Neural crest cell (in vitro differentiated cells): ENCODE measurements around the gene GPR89A. TPM values are rescaled to one million over a fixed set of nuclear protein-coding genes. Genes with fewer than 3 reads are reported as not detected.

Source experiments
- DNase-seq: peaks from one replicate; pipeline ENCODE4 v3.0.0; 2021; ENCODE audit warnings: low read depth, mixed read lengths, low spot score
- H3K27ac Mint-ChIP-seq: one replicate; pipeline ENCODE4 v1.8.0; 2021; ENCODE audit warnings: mild to moderate bottlenecking, mixed read lengths; ENCODE audit not compliant: unreplicated experiment
- H3K27me3 Mint-ChIP-seq: 2 replicates; pipeline ENCODE4 v1.8.0; 2021; ENCODE audit warnings: low read depth, mild to moderate bottlenecking, mixed read lengths
- H3K36me3 Mint-ChIP-seq: 2 replicates; pipeline ENCODE4 v1.8.0; 2021; ENCODE audit warnings: low read depth, mild to moderate bottlenecking, mixed read lengths
- H3K4me1 Mint-ChIP-seq: 2 replicates; pipeline ENCODE4 v1.8.0; 2021; ENCODE audit warnings: mixed read lengths
- H3K4me3 Mint-ChIP-seq: one replicate; pipeline ENCODE4 v1.8.0; 2021; ENCODE audit warnings: mild to moderate bottlenecking, mixed read lengths
- H3K9me3 Mint-ChIP-seq: 2 replicates; pipeline ENCODE4 v1.8.0; 2021; ENCODE audit warnings: mixed read lengths
- total RNA-seq: library from RNA; stranded (reverse); gene quantifications from 2 replicates; pipeline ENCODE4 v1.2.1, GENCODE V29; 2021
- TF ChIP-seq, protein P1 (sequence below): fragments of 200-600 bp; sonication (generic); conservative IDR thresholded peaks from 2 replicates; pipeline ENCODE4 v1.5.0; 2021; ENCODE audit warnings: antibody characterized with exemption, mild to moderate bottlenecking

Gene GPR89A
- total RNA-seq, 1 donor from 2014 or later, result 27.2 TPM

DNA sequence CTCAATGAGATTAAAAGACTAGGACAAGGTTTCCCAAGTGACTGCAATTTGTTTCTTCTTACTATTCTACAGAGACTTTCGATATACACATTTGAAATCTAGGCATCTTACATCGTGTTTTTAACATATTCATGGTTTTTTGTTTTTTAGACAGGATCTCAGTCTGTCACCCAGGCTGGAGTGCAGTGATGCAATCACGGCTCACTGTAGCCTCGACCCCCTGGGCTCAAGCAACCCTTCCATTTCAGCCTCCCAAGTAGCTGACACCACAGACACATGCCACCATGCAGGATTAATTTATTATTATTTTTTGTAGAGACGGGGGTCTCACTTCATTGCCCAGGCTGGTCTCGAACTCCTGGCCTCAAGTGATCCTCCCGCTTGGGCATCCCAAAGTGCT lies 97.8 kb downstream of the GPR89A start:
- TF ChIP-seq, protein P1, sequence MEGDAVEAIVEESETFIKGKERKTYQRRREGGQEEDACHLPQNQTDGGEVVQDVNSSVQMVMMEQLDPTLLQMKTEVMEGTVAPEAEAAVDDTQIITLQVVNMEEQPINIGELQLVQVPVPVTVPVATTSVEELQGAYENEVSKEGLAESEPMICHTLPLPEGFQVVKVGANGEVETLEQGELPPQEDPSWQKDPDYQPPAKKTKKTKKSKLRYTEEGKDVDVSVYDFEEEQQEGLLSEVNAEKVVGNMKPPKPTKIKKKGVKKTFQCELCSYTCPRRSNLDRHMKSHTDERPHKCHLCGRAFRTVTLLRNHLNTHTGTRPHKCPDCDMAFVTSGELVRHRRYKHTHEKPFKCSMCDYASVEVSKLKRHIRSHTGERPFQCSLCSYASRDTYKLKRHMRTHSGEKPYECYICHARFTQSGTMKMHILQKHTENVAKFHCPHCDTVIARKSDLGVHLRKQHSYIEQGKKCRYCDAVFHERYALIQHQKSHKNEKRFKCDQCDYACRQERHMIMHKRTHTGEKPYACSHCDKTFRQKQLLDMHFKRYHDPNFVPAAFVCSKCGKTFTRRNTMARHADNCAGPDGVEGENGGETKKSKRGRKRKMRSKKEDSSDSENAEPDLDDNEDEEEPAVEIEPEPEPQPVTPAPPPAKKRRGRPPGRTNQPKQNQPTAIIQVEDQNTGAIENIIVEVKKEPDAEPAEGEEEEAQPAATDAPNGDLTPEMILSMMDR, result no peak
- Mint-ChIP-seq H3K27ac (no peak overlapping the region), H3K9me3 (no peaks in the 10 kb centered on the region), H3K36me3 (no peaks in the 10 kb centered on the region), H3K4me1 (peaks cover 6% of the 10 kb centered on the region), H3K27me3 (no peaks in the 10 kb centered on the region), H3K4me3 (no peak overlapping the region)
- DNase-seq, result no peak

DNA sequence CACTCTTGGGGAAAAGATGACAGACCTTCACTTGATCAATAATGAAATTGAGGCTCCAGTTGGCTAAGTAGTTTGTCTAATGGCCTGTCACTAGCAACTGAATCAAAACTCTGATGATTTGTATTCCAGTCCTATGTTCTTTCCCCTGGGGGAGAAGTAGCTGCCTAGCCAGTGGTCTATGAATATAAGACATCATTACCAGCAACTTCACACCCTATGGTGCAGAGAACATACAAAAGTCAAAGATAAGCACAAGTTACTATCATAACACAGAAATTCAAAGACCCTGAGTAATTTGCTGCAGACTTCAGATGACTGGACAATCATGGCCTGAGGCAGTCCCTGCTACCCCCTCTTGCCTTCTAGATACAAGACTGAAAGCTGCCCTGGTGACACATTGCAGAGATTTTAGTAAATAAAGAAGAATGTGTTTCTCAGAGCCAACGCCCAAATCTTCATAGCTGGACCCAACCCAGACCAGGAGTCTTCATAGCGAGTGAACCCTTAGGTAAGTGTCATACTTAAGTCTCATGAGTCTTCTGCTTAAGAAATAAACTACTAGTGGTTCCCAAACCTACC lies 98.4 kb downstream of the GPR89A start:
- Mint-ChIP-seq H3K27ac (no peak overlapping the region), H3K36me3 (no peaks in the 10 kb centered on the region), H3K4me1 (peaks cover 6% of the 10 kb centered on the region), H3K27me3 (no peaks in the 10 kb centered on the region), H3K9me3 (no peaks in the 10 kb centered on the region), H3K4me3 (no peak overlapping the region)
- DNase-seq, result no peak
- TF ChIP-seq, protein P1, result no peak

DNA sequence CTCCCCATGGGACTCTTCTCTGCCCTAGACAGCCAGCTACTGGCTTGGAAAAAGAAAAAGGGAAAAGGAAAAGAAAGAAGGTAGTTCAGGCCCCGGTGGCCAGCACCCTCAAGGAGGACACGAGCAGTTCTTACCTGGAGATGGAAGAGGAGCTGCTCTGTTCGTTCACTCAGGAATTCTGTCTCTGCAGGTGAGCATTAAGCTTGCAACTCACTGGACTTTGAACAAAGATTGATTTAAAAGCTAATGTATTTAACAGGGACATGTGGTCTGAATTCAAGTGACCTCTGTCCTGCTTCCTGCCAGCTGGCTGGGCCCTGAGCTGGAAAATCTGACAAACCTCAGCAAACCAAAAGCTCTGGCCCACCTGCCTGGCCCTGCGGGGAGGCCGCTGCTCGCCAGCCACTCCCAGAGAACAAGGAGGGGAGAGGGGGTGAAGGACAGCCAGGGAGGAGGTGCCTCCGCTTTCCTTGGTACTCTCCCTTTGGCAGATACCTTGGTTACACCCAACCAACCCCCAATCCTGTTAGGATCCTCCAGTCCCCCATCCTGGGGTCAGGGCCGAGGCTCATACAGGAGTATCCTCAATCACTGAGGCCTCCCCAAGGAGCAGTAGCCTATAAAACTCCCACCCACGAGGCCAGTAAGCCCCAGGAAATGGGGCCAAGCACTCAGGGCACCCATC lies 99.5 kb downstream of the GPR89A start, which contains the start of gene PDZK1:
TSS of gene PDZK1 (minus strand) at position 186 of the 685 bp plus-strand sequence. CDS start 19,347 bp downstream, outside the sequence.
- H3K27ac Mint-ChIP-seq, result peak within 1 kb of the TSS; percentile 9
- TF ChIP-seq, protein P1, result no peak
- H3K4me3 Mint-ChIP-seq, result no peak within 1 kb of the TSS
- no peaks in the 10 kb centered on the region for H3K27me3 Mint-ChIP-seq
- H3K9me3 Mint-ChIP-seq, result no peaks in the 10 kb centered on the region
- H3K36me3 Mint-ChIP-seq, result no peaks in the 10 kb centered on the region
- no peak for DNase-seq
- H3K4me1 Mint-ChIP-seq, result peaks cover 6% of the 10 kb centered on the region

DNA sequence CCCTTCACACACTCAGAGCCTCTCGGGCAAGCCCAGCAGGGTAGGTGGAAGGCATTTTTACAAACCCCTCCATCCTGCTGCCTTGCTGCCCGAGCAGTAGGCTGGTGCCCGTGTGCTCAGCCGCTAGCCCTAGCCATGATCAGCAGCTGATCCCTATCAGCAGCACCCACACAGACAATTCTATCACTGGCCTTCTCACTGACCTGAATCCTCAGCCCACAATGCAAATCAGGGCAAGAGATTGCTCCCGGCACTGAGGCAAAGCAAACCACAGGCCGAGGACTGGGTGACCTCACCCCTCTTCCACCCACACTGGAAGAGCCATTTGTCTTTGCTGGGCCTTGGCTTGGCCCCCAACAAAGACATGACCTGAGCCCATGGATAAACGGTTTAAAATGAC lies 100.3 kb downstream of the GPR89A start:
- H3K4me3 Mint-ChIP-seq, result no peak overlapping the region
- TF ChIP-seq, protein P1, result no peak
- peaks cover 6% of the 10 kb centered on the region for H3K4me1 Mint-ChIP-seq
- H3K27ac Mint-ChIP-seq, result peak overlapping the region; percentile 9
- H3K9me3 Mint-ChIP-seq, result no peaks in the 10 kb centered on the region
- H3K36me3 Mint-ChIP-seq, result no peaks in the 10 kb centered on the region
- DNase-seq, result no peak
- H3K27me3 Mint-ChIP-seq, result no peaks in the 10 kb centered on the region

DNA sequence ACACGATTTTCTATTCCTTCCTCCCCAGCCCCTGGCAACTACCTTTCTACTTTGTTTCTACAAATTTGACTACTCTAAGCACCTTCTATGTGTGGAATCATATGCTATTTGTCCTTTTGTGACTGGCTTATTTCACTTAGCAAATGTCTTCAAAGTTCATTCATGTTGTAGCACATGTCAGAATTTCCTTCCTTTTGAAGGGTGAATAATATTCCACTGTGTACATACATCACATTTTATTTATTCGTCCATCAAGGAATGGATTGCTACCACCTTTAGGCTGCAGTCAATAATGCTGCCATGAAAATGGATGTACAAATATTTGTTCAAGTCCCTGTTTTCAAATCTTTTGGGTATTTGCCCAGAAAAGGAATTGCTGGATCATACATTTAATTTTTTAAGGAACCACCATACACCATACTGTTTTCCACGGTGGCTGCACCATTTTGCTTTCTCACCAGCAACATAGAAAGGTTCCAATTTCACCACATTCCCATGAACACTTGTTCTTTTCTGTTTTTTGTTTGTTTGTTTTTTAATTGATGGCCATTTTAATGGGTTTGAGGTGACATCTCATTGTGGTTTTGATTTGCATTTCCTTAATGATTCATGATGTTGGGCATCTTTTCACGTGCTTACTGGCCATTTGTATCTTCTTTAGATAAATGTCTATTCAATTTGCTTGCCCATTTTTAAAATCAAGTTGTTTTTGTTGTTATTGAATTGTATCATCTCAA lies 102.7 kb downstream of the GPR89A start:
- DNase-seq, result no peak
- H3K4me1 Mint-ChIP-seq, result peaks cover 6% of the 10 kb centered on the region
- no peaks in the 10 kb centered on the region for H3K9me3 Mint-ChIP-seq
- H3K4me3 Mint-ChIP-seq, result no peak overlapping the region
- no peaks in the 10 kb centered on the region for H3K36me3 Mint-ChIP-seq
- H3K27ac Mint-ChIP-seq, result no peak overlapping the region
- H3K27me3 Mint-ChIP-seq, result no peaks in the 10 kb centered on the region
- TF ChIP-seq, protein P1, result no peak
